Temporal lobe (tissue), 2 donors: Measurements from ENCODE around the gene SYNCRIP. TPM values are rescaled to one million over a fixed set of nuclear protein-coding genes. Genes with fewer than 3 reads are reported as not detected.

Experiments used
- small RNA-seq: library from RNA; depleted of rRNA; stranded (forward); fragments of <200 nt; gene quantifications from one replicate; pipeline ENCODE3, GENCODE V24; 2014; ENCODE audit warnings: low replicate concordance
- total RNA-seq: library from RNA; depleted of rRNA; stranded (reverse); fragments of >200 nt; gene quantifications from one replicate; pipeline ENCODE4 v1.2.3, GENCODE V29; 2014

Gene SYNCRIP
- total RNA-seq, 1 donor from 2014 or later: 85.3 TPM

Small RNAs within 50 kb of the gene (small RNA-seq; reads per million reads assigned to genes)
- gene SNORD50B: not detected

Other genes with a start within 250 kb of the SYNCRIP start
- 6.9 TPM for gene NT5E, start 192.8 kb downstream of the SYNCRIP start, total RNA-seq
- gene SNX14, start 49.0 kb downstream of the SYNCRIP start, total RNA-seq: 138 TPM